ENCODE results near the gene RAMP1.
"Not testable (repeated sequence)": the region's sequence is repeated elsewhere in the genome, so short reads cannot be mapped to it uniquely, and the experiment has no call there.

RAMP1 gene

GRCh38 chr2:237942513-237942899 is 83.1 kb downstream of the RAMP1 start:
- TF ChIP-seq, protein P1, sequence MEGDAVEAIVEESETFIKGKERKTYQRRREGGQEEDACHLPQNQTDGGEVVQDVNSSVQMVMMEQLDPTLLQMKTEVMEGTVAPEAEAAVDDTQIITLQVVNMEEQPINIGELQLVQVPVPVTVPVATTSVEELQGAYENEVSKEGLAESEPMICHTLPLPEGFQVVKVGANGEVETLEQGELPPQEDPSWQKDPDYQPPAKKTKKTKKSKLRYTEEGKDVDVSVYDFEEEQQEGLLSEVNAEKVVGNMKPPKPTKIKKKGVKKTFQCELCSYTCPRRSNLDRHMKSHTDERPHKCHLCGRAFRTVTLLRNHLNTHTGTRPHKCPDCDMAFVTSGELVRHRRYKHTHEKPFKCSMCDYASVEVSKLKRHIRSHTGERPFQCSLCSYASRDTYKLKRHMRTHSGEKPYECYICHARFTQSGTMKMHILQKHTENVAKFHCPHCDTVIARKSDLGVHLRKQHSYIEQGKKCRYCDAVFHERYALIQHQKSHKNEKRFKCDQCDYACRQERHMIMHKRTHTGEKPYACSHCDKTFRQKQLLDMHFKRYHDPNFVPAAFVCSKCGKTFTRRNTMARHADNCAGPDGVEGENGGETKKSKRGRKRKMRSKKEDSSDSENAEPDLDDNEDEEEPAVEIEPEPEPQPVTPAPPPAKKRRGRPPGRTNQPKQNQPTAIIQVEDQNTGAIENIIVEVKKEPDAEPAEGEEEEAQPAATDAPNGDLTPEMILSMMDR (IDR thresholded peaks at IDR 0.05; ENCODE audit: extremely low read depth, missing control alignments) = no peak
- DNase-seq (ENCODE audit: low spot score) = no peak

DNA sequence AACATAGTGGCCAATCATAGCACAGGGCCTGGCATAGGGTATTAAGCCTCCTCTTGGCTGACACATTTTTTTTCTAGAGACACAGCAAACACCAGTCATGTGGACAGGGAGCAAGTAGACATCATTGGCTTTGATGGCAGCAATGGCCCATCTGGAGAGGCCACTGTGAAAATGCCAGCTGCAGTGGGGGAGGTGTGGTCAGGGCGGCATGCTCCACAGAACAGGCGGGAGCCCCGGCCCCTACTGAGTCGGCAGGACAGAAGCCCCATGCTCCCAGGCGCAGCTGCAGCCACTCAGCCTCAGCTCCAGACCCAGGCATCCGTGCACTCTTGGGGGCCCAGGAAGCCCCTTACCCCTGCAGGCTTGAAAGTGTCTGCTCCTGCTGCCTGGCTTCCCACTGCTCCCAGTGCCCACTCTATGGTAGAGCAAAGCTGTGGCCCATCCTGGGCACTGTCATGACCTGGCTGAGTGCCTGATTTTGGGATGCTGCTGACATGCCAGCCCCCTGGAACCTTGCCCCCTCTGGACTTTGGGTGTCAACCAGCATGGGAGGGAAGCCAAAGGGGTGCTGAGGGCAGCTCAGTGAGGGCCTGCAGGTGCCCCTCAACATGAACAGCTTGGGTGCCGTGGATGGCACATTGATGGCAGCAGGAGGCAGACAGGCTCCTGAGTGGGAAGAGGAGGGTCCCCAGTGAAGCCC is 84.1 kb downstream of the RAMP1 start:
- TF ChIP-seq, protein P1 (IDR thresholded peaks at IDR 0.05; ENCODE audit: extremely low read depth, missing control alignments) = no peak
- no peak for DNase-seq (ENCODE audit: low spot score)

GRCh38 chr2:237944302-237944701 is 84.9 kb downstream of the RAMP1 start:
- TF ChIP-seq, protein P1 (IDR thresholded peaks at IDR 0.05; ENCODE audit: extremely low read depth, missing control alignments) = no peak
- no peak for DNase-seq (ENCODE audit: low spot score)

DNA sequence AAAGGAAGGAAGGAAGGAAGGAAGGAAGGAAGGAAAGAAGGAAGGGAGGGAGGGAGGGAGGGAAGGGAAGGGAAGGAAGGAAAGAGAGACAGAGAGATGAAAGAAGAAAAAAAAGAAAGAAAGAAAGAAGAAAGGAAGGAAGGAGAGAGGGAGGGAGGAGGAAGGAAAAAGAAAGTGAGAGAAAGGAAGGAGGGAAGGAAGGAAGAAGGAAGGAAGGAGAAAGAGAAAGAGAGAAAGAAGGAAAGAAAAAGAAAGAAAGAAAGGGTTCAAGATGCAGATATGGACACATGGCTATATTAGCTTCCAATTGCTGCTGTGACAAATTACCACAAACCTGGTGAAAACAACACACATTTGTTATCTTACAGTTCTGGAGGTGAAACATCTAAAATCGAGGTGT is 87.0 kb downstream of the RAMP1 start:
- TF ChIP-seq, protein P1 (IDR thresholded peaks at IDR 0.05; ENCODE audit: extremely low read depth, missing control alignments) = no peak

DNA sequence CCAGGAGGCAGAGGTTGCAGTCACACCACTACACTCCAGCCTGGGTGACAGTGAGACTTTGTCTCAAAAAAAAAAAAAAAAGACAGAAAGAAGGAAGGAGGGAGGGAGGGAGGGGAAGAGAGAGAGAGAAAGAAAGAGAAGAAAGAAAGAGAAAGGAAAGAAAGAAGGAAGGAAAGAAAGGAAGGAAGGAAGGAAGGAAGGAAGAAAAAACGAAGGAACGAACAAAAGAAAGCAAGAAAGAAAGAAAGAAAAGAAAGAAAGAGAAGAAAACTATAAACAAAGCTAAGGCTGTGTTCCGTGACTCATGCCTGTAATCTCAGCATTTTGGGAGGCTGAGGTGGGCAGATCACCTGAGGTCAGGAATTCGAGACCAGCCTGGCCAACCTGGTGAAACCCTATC is 91.9 kb downstream of the RAMP1 start:
- not testable (repeated sequence) for DNase-seq (ENCODE audit: low spot score)

More for the DNA sequence above, 87.0 kb downstream of the RAMP1 start:
- DNase-seq (ENCODE audit: low spot score) = no peak

DNA sequence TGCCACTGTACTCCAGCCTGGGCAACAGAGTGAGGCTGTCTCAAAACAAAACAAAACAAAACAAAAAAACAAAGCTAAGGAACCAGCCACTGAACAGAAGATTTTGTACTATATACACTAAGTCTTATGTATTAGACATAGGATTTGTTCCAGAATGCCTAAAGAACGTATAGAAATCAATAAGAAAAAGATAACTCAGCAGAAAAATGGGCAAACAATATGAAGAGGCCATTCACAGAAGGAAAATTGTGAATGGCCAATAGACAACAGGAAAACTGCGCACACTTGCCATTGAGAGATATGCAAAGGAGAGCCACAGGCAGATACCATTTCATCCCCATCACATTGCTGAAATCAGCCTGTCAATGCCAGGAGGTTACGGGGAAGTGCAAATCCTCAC is 92.5 kb downstream of the RAMP1 start:
- DNase-seq (ENCODE audit: low spot score) = no peak
- TF ChIP-seq, protein P1 (IDR thresholded peaks at IDR 0.05; ENCODE audit: extremely low read depth, missing control alignments) = no peak

DNA sequence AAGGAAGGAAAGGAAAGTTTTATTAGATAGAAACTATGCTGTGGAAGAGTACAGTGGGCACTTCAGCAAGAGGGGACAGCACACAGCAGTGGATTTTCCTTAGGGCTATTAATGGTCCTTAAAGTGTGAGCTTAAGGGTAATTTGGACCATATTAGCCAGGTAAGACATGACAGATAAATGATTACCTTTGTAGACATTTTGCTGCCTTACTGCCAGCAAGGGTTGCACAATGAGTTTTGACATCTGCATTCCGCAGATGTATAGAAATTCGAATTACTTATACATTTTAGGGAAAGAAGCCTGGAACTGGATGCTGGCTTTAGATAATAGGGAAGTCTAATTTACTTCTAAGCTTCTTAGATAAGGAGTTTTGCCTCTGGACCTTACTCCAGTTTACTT is 93.4 kb downstream of the RAMP1 start:
- TF ChIP-seq, protein P1 (IDR thresholded peaks at IDR 0.05; ENCODE audit: extremely low read depth, missing control alignments) = no peak

More for the DNA sequence above, 93.4 kb downstream of the RAMP1 start:
- no peak for DNase-seq (ENCODE audit: low spot score)
